ENCODE data around the gene LRRC27. TPM values are rescaled to one million over a fixed set of nuclear protein-coding genes. Genes with fewer than 3 reads are reported as not detected.

Gene LRRC27
- total RNA-seq, 6 experiments from 2014 or later = 2.2 to 5.4 (median 3.2) TPM

DNA sequence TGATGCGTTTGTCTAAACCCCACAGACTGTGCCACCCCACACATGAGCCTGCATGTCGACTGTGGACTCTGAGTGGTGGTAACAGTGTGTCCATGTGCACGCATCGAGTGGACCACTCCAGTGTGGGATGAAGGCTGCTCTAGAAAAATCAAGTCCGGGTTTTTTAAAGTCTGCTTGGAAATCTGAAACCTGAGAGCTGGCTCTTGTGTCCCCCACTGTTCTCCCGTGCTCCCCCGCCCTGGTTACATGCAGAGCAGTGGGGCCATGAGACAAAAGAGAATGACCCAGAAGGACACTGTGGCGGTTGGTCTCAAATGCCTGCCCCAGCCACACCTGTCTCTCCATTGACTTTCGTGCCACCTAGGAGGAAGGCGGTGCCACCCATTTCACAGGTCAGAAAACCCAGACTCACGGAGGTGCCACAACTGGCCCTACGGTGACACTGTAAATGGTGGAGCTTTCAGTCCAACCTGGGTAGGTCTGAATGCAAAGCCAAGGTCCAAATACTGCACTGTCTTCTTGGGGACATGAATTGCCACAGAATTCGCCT, 37.7 kb downstream of the LRRC27 start:
- WGBS (ENCODE audit: insufficient coverage, low coverage, low lambda C conversion rate, missing lambda C conversion rate) = 89% methylated on average over 6 of the region's 13 CpGs
- peaks cover 0 to 2% (median 1%) of the 10 kb centered on the region in 4 donors for H3K36me3 ChIP-seq
- H3K4me1 ChIP-seq = no peaks in the 10 kb centered on the region
- intact Hi-C loops (cut with DNase I) = no loop called here
- peak in 2 of 3 donors; percentile 22 to 26 for DNase-seq
- H3K4me3 ChIP-seq = no peak overlapping the region
- no peaks in the 10 kb centered on the region for H3K9me3 ChIP-seq
- no peaks in the 10 kb centered on the region for H3K27me3 ChIP-seq
- H3K27ac ChIP-seq = no peak overlapping the region
- TF ChIP-seq POLR2A (IDR thresholded peaks at IDR 0.05) = no peak
- TF ChIP-seq, protein P1, sequence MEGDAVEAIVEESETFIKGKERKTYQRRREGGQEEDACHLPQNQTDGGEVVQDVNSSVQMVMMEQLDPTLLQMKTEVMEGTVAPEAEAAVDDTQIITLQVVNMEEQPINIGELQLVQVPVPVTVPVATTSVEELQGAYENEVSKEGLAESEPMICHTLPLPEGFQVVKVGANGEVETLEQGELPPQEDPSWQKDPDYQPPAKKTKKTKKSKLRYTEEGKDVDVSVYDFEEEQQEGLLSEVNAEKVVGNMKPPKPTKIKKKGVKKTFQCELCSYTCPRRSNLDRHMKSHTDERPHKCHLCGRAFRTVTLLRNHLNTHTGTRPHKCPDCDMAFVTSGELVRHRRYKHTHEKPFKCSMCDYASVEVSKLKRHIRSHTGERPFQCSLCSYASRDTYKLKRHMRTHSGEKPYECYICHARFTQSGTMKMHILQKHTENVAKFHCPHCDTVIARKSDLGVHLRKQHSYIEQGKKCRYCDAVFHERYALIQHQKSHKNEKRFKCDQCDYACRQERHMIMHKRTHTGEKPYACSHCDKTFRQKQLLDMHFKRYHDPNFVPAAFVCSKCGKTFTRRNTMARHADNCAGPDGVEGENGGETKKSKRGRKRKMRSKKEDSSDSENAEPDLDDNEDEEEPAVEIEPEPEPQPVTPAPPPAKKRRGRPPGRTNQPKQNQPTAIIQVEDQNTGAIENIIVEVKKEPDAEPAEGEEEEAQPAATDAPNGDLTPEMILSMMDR (IDR thresholded peaks at IDR 0.05) = no peak
- no peak for ATAC-seq

DNA sequence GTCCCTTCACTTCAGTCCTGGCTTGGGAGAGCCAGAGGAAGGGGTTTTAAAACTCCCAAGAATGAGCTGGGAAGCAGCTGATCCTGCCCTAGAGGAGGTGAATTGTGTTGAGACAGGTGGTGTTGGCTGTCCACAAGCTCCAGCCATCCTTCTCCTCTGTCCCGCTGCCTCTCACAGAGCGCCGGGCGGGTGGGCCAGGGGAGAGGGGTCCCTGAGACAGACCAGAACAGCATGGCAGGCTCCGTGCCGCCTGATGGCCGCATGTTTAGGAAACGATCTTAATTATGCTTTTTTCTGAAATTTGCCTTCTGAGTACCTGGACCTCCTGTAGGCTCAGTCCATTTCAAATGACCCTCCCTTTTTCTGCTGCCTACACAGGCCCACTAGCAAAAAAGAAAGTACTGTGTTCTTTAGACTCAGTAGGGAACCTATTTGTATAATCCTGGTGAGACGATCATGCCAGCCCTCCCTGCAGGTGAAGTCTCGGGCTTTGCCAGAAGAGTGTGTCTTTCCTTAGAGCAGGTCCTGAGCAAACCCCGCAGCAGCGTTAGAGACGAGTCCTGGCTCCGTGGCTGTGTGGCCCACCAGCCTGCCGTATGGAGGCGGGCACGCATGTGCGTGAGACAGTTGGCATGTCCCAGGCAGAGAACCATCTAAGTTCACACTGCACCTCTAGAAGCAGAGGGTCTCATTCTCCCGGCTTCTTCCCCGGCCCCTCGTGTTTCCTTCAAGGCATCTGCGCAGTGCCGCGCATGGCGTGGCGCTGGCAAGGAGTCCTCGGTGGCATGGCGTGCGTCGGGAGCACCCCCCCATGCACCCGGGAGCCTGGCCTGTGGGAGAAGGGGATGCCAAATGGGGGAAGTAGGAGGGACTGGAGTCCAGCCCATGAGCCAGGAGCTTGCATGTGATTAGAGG, 38.7 kb downstream of the LRRC27 start:
- Histone ChIP-seq H3K27me3 (no peaks in the 10 kb centered on the region), H3K27ac (no peak overlapping the region), H3K9me3 (no peaks in the 10 kb centered on the region), H3K4me1 (no peaks in the 10 kb centered on the region), H3K4me3 (no peak overlapping the region), H3K36me3 (peaks cover 0 to 2% (median under 1%) of the 10 kb centered on the region in 4 donors)
- ATAC-seq = no peak
- peak in 2 of 3 donors; percentile 30 to 46 for DNase-seq
- TF ChIP-seq POLR2A (IDR thresholded peaks at IDR 0.05) = no peak
- TF ChIP-seq, protein P1 (IDR thresholded peaks at IDR 0.05) = no peak
- intact Hi-C loops (cut with DNase I) = no loop called here
- WGBS (ENCODE audit: insufficient coverage, low coverage, low lambda C conversion rate, missing lambda C conversion rate) = 88% methylated on average over 4 of the region's 31 CpGs

DNA sequence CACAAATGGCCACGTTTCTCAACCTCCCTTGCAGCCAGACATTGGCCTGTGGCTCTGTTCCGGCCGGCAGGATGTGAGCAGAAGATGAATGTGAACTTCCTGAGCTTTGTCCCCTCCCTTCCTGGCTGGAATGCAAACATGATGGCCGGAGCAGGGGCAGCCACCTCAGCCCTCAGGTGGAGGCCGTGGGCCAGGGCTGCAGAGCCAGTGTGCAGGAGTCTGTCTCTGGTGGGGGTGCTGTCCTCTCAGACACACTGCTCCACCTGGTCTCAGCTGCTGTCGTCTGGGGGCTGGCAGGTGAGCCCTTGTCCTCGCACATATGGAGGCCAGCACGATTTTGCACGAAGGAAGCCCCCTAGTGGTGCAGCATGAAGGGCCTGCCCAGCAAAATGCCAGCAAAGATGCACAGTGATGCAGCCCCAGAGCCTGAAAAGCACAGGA, 39.7 kb downstream of the LRRC27 start:
- H3K36me3 ChIP-seq = peaks cover 0 to 2% (median 0%) of the 10 kb centered on the region in 4 donors
- intact Hi-C loops (cut with DNase I) = no loop called here
- H3K4me1 ChIP-seq = no peaks in the 10 kb centered on the region
- H3K4me3 ChIP-seq = no peak overlapping the region
- no peaks in the 10 kb centered on the region for H3K27me3 ChIP-seq
- 42% methylated on average over 2 of the region's 9 CpGs for WGBS (ENCODE audit: insufficient coverage, low coverage, low lambda C conversion rate, missing lambda C conversion rate)
- no peak overlapping the region for H3K27ac ChIP-seq
- TF ChIP-seq POLR2A (IDR thresholded peaks at IDR 0.05) = no peak
- TF ChIP-seq, protein P1 (IDR thresholded peaks at IDR 0.05) = peak in 2 of 4 donors; percentile 12 to 26
- ATAC-seq = peak in 1 of 4 donors; percentile 37
- H3K9me3 ChIP-seq = no peaks in the 10 kb centered on the region
- peak in 1 of 3 donors; percentile 31 for DNase-seq

DNA sequence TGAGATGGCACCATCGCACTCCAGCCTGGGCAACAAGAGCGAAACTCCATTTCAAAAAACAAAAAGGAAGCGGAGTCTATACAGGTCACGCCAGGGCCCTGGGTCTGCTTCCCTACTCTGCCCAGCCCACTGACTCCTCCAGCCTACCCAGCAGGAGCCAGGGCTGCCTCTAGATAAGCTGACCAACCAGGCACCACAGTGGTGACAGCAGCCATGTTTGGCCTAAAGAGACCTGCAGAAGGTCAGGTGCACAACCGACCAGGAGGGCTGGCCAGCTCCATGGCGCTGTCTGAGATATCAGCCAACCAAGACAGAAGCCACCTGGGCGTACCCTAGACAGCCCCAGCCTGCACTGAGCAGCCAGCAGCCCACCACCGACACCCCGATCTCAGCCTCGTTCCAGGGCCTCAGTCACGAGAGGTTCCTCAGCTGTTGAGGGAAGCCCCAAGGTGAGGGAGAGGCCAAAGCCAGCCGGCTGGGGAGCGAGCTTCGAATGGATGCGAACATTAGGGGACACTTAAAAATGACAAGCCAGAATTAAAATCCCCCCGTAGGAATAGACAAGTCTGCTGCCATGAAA, 40.6 kb downstream of the LRRC27 start:
- Histone ChIP-seq H3K27me3 (no peaks in the 10 kb centered on the region), H3K36me3 (no peaks in the 10 kb centered on the region), H3K4me3 (no peak overlapping the region), H3K27ac (no peak overlapping the region), H3K4me1 (no peaks in the 10 kb centered on the region), H3K9me3 (no peaks in the 10 kb centered on the region)
- intact Hi-C loops (cut with DNase I) = no loop called here
- peak in 1 of 3 donors; percentile 28 for DNase-seq
- WGBS (ENCODE audit: insufficient coverage, low coverage, low lambda C conversion rate, missing lambda C conversion rate) = 87% methylated on average over 11 of the region's 16 CpGs
- ATAC-seq = no peak
- TF ChIP-seq, protein P1 (IDR thresholded peaks at IDR 0.05) = no peak
- TF ChIP-seq POLR2A (IDR thresholded peaks at IDR 0.05) = no peak
